HL-60 (cell line): ENCODE data around the gene LPAR2.

Source experiments
- POLR2AphosphoS5 ChIP-seq: IDR thresholded peaks from 2 replicates; pipeline ENCODE4 v1.6.1; 2012; ENCODE audit warnings: low read depth
- REST ChIP-seq: IDR thresholded peaks from 2 replicates; pipeline ENCODE4 v1.6.1; 2012; ENCODE audit warnings: low read depth; ENCODE audit not compliant: insufficient replicate concordance
- SPI1 ChIP-seq: IDR thresholded peaks from 2 replicates; pipeline ENCODE4 v1.6.1; 2012; ENCODE audit warnings: low read depth, mild to moderate bottlenecking, borderline replicate concordance
- TF ChIP-seq, protein P1 (sequence below): IDR thresholded peaks from one replicate; pipeline ENCODE4 v1.5.1; 2011; ENCODE audit warnings: low read length, control low read depth, inconsistent platforms; ENCODE audit not compliant: insufficient read depth

DNA sequence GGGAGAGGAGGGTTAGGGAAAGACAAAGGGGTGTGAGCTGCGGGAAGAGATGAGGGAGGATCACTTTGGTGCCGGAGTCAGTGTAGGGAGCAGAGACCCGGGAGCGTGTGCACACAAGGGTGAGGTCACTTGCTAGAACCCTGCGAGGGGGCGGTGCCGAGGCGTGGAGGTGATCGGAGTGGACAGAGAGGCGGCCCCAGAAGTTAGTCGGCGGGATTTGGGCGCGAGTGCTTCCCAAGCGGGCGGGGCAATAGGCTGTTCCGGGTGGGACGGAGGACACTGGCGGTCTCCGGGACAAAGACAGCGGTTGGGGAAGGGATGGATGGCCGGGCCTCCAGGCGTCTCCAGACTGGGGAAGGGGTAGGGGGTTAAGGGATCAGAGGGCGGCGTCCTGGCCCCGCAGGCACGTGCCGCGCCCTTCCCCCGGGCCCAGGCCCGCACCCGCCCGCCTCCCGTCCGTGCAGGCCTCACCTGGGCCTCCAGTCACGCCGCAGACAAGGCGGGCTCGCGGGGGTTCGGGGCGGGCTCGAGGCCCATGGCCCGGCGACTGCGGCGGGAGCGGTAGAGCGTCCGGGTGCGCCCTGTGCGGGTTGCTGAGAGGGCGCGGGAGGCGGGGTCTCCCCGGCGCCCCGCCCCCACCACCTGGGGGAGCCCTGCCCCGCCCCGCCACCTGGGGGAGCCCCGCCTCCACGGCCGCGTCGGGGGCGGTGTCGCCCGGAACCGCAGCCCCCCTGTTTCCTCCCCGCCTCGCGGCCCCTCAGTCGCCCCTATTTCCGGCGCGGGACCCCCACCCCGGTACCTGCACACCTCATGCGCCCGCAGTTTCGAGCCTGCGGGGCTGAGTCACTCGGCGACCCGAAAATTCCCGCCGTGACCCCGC is at the start of gene LPAR2:
- TF ChIP-seq POLR2AphosphoS5 (no peak), SPI1 (no peak), REST (no peak)
- TF ChIP-seq, protein P1, sequence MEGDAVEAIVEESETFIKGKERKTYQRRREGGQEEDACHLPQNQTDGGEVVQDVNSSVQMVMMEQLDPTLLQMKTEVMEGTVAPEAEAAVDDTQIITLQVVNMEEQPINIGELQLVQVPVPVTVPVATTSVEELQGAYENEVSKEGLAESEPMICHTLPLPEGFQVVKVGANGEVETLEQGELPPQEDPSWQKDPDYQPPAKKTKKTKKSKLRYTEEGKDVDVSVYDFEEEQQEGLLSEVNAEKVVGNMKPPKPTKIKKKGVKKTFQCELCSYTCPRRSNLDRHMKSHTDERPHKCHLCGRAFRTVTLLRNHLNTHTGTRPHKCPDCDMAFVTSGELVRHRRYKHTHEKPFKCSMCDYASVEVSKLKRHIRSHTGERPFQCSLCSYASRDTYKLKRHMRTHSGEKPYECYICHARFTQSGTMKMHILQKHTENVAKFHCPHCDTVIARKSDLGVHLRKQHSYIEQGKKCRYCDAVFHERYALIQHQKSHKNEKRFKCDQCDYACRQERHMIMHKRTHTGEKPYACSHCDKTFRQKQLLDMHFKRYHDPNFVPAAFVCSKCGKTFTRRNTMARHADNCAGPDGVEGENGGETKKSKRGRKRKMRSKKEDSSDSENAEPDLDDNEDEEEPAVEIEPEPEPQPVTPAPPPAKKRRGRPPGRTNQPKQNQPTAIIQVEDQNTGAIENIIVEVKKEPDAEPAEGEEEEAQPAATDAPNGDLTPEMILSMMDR, result no peak
